Fibroblast of pulmonary artery (primary cell): ENCODE data around the gene ATP10B.

ENCODE experiments used
- DNase-seq: peaks from one replicate; pipeline ENCODE4 v3.0.0-alpha.2; 2010; ENCODE audit warnings: low read depth
- H3K4me3 ChIP-seq: replicated peaks from 2 replicates; pipeline ENCODE4 v1.5.1; 2011; ENCODE audit warnings: low read depth, mild to moderate bottlenecking, control low read depth, low read length, moderate library complexity
- TF ChIP-seq, protein P1 (sequence below): IDR thresholded peaks from 2 replicates; pipeline ENCODE4 v1.5.1; 2011; ENCODE audit warnings: mild to moderate bottlenecking, control low read depth, low read length, inconsistent platforms; ENCODE audit errors: missing control alignments

Gene ATP10B

DNA sequence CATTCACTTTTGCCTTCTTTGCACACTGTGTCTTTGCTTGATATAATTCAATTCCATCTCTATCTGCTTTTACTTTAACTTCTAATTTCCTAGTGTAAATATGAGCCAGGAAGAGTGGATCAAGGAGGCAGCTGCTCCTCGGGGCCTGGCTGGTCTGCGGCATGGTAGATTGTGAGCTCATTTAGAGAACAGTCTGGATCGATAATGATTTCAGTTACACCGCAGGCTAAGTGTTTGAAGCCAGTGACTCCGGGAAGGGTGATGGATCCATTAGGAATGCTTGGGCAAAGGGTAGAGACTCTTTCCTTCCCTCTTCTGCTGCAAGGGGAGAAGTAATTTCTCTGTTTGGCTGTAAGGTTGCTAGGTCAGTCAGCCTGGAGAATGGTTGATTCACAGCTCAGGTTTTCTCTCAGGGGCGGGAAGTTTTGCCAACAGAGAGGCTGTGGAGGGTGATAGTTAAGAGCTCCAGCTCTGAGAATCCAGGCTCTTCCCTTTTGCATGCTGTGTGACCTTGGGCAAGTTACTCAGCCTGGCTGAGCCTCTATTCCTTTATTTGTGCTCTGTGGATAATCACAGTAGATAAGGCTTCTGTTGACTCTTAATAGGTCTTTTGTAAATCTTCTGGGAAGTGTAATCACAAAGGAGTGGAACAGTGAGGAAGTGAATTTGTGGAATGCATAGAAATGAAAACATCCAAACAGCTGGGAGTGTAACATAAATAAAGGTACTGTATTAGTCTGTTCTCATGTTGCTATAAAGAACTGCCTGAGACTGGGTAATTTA, 331.2 kb downstream of the ATP10B start:
- TF ChIP-seq, protein P1, sequence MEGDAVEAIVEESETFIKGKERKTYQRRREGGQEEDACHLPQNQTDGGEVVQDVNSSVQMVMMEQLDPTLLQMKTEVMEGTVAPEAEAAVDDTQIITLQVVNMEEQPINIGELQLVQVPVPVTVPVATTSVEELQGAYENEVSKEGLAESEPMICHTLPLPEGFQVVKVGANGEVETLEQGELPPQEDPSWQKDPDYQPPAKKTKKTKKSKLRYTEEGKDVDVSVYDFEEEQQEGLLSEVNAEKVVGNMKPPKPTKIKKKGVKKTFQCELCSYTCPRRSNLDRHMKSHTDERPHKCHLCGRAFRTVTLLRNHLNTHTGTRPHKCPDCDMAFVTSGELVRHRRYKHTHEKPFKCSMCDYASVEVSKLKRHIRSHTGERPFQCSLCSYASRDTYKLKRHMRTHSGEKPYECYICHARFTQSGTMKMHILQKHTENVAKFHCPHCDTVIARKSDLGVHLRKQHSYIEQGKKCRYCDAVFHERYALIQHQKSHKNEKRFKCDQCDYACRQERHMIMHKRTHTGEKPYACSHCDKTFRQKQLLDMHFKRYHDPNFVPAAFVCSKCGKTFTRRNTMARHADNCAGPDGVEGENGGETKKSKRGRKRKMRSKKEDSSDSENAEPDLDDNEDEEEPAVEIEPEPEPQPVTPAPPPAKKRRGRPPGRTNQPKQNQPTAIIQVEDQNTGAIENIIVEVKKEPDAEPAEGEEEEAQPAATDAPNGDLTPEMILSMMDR, result no peak
- H3K4me3 ChIP-seq, result no peak overlapping the region
- DNase-seq, result no peak

DNA sequence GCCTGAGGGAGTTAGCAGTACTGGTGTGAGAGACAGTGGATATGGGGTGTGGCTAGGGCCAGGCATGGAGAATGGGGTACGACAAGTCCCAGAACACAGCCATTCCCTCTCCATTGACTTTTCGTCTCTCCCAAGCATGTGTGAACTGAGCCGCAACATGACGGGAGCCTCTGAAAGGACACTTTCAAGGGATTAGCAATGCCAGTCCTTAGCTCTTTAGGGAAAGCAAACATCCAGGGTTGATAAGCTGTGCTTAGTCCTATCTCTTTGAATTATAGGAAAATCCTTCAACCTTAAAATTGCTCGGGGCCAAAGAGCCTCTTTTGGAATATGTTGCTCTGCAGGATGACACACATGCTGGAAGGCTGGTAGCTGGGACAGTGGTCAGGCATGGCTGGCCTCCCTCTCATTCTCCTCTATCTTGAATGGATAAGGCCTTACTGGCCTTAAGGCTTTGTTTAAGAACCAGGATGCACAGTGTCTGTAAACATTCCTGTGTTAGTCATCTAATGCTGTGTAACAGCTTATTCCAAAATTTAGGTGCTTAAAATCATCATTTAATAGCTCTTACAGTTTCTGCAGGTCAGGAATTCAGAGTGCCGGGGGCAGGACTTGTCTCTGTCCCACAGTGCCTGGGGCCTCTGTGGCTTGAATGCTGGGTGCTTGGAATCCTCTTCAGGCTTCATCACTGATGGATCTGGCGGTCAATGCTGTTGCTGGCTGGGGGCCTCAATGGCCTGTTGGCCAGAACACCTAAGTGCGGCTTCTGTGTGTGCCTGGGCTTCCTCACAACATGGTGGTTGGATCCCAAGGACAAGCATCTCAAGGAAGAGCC, 335.1 kb downstream of the ATP10B start:
- no peak for DNase-seq
- TF ChIP-seq, protein P1, result no peak
- no peak overlapping the region for H3K4me3 ChIP-seq

DNA sequence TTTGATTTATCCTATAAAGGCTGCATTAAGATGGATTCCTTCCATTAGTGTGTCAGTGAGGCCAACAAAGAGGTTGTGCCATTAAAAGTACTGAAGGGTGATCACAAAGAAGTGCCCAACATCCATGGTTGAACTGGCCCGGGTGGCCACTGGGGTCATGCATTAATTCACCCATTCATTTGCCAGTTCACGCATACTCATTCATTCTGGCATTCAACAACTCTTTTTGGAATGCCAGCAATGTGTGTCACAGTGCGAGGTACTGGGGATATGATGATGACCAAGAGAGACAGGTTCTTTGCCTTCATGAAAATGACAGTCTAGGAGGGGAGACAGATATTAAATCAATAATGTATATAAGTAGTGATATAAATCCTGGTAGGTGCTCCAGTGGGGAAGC, 337.1 kb downstream of the ATP10B start:
- H3K4me3 ChIP-seq, result no peak overlapping the region
- TF ChIP-seq, protein P1, result no peak
- DNase-seq, result no peak

DNA sequence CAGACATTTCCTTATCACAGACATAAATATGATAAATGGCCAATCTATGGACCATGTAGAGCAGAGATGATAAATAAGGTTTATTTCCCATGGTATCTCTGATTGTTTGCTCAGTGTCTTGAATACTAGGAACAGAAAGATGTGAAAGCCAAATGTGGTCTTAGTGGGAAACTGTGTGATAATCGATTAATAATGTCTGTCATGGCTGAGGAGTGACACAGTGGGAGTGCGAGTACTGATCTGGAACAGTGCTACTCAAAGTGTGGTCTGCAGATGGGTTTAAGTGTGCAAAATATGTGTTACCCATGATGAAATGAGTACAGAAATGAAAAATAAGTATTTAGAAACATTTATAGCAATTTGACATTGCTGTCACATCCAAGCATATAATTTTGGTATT, 337.8 kb downstream of the ATP10B start:
- TF ChIP-seq, protein P1, result no peak
- no peak overlapping the region for H3K4me3 ChIP-seq
- no peak for DNase-seq

DNA sequence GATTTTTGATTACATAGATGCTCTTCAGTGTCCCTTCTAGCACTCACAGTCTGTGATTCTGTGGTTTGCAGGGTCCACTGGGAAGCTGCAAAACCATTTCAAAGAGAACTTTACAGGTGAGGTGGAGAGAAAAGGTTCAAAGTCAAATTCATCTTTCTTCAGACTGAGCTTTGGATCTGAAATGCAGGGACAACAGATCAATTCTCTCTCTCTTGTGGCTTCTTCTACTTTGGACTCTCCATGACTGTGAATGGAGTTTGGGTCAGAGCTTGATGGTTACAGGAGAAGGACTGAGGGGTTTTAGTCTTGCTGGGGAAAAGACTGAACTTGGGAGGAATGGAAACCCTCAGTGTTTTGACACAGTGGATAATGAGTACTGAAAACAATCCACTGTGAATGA, 338.5 kb downstream of the ATP10B start:
- DNase-seq, result no peak
- no peak overlapping the region for H3K4me3 ChIP-seq
- TF ChIP-seq, protein P1, result no peak
